Tibial nerve (tissue), 4 donors: ENCODE measurements around the gene AFAP1L1.

Experiments used
- CTCF ChIP-seq, 5 experiments: fragments of 200-600 bp in 3 of 5; fragments of 450-650 bp in 2 of 5; sonication (generic) in 3 of 5; IDR thresholded peaks; one replicate each; pipeline ENCODE4 v1.5.1; 2016 to 2019; ENCODE audit warnings: antibody characterized with exemption in 5 of 5, mild to moderate bottlenecking in 3 of 5, moderate library complexity in 2 of 5
- EP300 ChIP-seq, 2 donors: sonication (generic); formaldehyde crosslinking; IDR thresholded peaks; one replicate each; pipeline ENCODE4 v1.6.1; 2017; ENCODE audit warnings: antibody characterized with exemption in 2 of 2, mild to moderate bottlenecking in 1 of 2

- TF ChIP-seq CTCF (IDR thresholded peaks at IDR 0.05), result no peak
- TF ChIP-seq EP300 (IDR thresholded peaks at IDR 0.05), result peak in 1 of 2 donors; percentile 22
Measured at GRCh38 chr5:149288436-149288835, 16.8 kb downstream of the AFAP1L1 start.
